ENCODE measurements around the gene SLC9A7.

Gene SLC9A7

DNA sequence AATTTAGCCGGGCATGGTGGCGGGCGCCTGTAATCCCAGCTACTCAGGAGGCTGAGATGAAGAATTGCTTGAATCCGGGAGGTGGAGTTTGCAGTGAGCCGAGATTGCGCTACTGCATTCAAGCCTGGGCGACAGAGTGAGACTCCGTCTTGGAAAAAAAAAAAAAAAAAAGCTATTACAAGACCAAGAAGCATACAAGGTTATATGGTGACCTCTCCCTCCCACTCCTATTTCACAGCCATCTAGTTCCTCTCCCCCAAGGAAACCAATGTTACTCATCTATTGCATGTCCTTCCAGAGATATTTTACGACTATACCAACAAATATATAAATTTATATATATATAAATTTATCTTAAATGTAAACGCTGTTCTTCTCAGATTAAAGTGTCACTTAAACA lies 3.2 kb downstream of the SLC9A7 start:
- Histone ChIP-seq H3K36me3 (ENCODE audit: control insufficient read depth in 4 of 4, insufficient read depth in 4 of 4, low read length in 3 of 4) (no peaks in the 10 kb centered on the region), H3K4me3 (ENCODE audit: control insufficient read depth in 1 of 7, extremely low read depth in 1 of 7, insufficient read depth in 4 of 7, low read depth in 2 of 7, low read length in 6 of 7) (no peak overlapping the region), H3K27me3 (replicated peaks in 2 of 5; ENCODE audit: control insufficient read depth in 4 of 5, insufficient read depth in 5 of 5, low read length in 4 of 5) (peaks cover 0 to 11% (median 0%) of the 10 kb centered on the region in 5 experiments), H3K4me1 (ENCODE audit: control extremely low read depth in 1 of 4, control insufficient read depth in 4 of 4, insufficient read depth in 4 of 4, low read length in 3 of 4) (peaks cover 13 to 57% (median 16%) of the 10 kb centered on the region in 4 experiments), H3K27ac (ENCODE audit: insufficient read depth in 1 of 2, low read depth in 1 of 2, low read length in 2 of 2, poor library complexity in 1 of 2, severe bottlenecking in 2 of 2) (no peak overlapping the region), H3K9me3 (ENCODE audit: control extremely low read depth in 1 of 5, control insufficient read depth in 4 of 5, insufficient read depth in 2 of 5, low read depth in 1 of 5, low read length in 4 of 5) (peaks cover 0 to 5% (median 0%) of the 10 kb centered on the region in 5 experiments)
- WGBS (ENCODE audit: insufficient coverage) = 95% methylated on average over 7 of the region's 10 CpGs
- ChIA-PET CTCF (interaction anchor here (1.4 kb wide), 1 partner anchor 29 kb away, joined by 3 read pairs; no protein-coding TSS in a partner anchor), POLR2A (no interaction called here)
- DNase-seq = no peak

DNA sequence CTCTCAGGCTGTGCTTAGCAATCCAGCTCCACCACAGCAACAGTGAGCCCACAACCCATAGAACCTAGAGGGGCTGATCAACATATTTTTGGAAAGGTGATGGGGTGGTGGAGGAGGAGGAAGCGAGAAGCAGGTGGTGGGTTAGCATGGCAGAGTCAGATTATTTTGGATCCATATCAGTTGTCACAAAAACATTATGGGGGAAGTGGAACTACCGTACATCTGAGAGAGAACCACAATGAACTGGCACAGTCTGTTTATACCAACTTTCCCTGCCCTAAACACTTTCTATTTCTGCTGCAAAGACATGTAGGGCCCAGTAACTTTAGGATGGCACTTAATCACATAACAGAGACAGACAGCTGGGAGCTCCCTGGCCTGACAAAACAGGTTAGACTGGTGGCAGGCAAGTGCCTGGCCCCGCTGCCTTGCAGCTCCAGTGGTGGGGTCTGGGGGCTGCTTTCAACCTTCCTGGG lies 4.3 kb downstream of the SLC9A7 start:
- H3K4me3 ChIP-seq (ENCODE audit: control insufficient read depth in 1 of 7, extremely low read depth in 1 of 7, insufficient read depth in 4 of 7, low read depth in 2 of 7, low read length in 6 of 7) = peak overlapping the region in 3 of 7 experiments; percentile 1 to 58 (median 30)
- peaks cover 10 to 55% (median 14%) of the 10 kb centered on the region in 4 experiments for H3K4me1 ChIP-seq (ENCODE audit: control extremely low read depth in 1 of 4, control insufficient read depth in 4 of 4, insufficient read depth in 4 of 4, low read length in 3 of 4)
- peaks cover 0 to 11% (median 0%) of the 10 kb centered on the region in 5 experiments for H3K27me3 ChIP-seq (replicated peaks in 2 of 5; ENCODE audit: control insufficient read depth in 4 of 5, insufficient read depth in 5 of 5, low read length in 4 of 5)
- peak overlapping the region; percentile 29 to 76 for H3K27ac ChIP-seq (ENCODE audit: insufficient read depth in 1 of 2, low read depth in 1 of 2, low read length in 2 of 2, poor library complexity in 1 of 2, severe bottlenecking in 2 of 2)
- ChIA-PET POLR2A (interaction anchor here (0.6 to 1.2 kb wide), 2 partner anchors 9 to 49 kb away, joined by 3 to 4 read pairs; no protein-coding TSS in a partner anchor), CTCF (interaction anchor here (1.2 to 1.4 kb wide), 2 partner anchors 30 to 68 kb away, joined by 3 read pairs; no protein-coding TSS in a partner anchor)
- H3K9me3 ChIP-seq (ENCODE audit: control extremely low read depth in 1 of 5, control insufficient read depth in 4 of 5, insufficient read depth in 2 of 5, low read depth in 1 of 5, low read length in 4 of 5) = peaks cover 0 to 5% (median 0%) of the 10 kb centered on the region in 5 experiments
- 27% methylated on average over 3 of the region's 3 CpGs for WGBS (ENCODE audit: insufficient coverage)
- no peaks in the 10 kb centered on the region for H3K36me3 ChIP-seq (ENCODE audit: control insufficient read depth in 4 of 4, insufficient read depth in 4 of 4, low read length in 3 of 4)
- DNase-seq = peak; percentile 24 to 91 (median 83)

DNA sequence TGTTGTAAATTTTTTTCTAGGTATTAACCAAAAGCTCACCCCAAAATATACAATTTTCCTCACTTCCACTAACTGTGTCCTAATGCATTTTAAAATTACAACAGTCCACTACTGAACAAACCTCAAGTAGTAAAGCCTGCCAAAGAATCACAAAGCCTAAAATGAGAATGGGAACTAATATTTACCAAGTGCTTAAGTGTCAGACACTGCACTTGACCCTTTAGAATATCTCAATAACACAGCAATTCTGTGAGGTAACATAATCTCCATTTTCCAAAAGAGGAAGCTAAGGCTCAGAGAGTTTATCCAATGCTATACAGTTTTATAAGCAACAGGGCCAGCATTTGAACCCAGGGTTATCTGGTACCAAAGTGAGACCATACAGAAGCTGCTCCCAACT lies 4.9 kb downstream of the SLC9A7 start:
- Histone ChIP-seq H3K27ac (ENCODE audit: insufficient read depth in 1 of 2, low read depth in 1 of 2, low read length in 2 of 2, poor library complexity in 1 of 2, severe bottlenecking in 2 of 2) (peak overlapping the region; percentile 29 to 76), H3K9me3 (ENCODE audit: control extremely low read depth in 1 of 5, control insufficient read depth in 4 of 5, insufficient read depth in 2 of 5, low read depth in 1 of 5, low read length in 4 of 5) (peaks cover 0 to 5% (median 0%) of the 10 kb centered on the region in 5 experiments), H3K4me1 (ENCODE audit: control extremely low read depth in 1 of 4, control insufficient read depth in 4 of 4, insufficient read depth in 4 of 4, low read length in 3 of 4) (peaks cover 9 to 56% (median 12%) of the 10 kb centered on the region in 4 experiments), H3K27me3 (replicated peaks in 2 of 5; ENCODE audit: control insufficient read depth in 4 of 5, insufficient read depth in 5 of 5, low read length in 4 of 5) (peaks cover 0 to 8% (median 0%) of the 10 kb centered on the region in 5 experiments), H3K4me3 (ENCODE audit: control insufficient read depth in 1 of 7, extremely low read depth in 1 of 7, insufficient read depth in 4 of 7, low read depth in 2 of 7, low read length in 6 of 7) (peak overlapping the region in 4 of 7 experiments; percentile 1 to 58 (median 20)), H3K36me3 (ENCODE audit: control insufficient read depth in 4 of 4, insufficient read depth in 4 of 4, low read length in 3 of 4) (no peaks in the 10 kb centered on the region)
- ChIA-PET POLR2A (interaction anchor here (1.2 kb wide), 1 partner anchor 48 kb away, joined by 3 read pairs; no protein-coding TSS in a partner anchor), CTCF (interaction anchor here (1.2 kb wide), 1 partner anchor 67 kb away, joined by 3 read pairs; no protein-coding TSS in a partner anchor)
- DNase-seq = no peak

DNA sequence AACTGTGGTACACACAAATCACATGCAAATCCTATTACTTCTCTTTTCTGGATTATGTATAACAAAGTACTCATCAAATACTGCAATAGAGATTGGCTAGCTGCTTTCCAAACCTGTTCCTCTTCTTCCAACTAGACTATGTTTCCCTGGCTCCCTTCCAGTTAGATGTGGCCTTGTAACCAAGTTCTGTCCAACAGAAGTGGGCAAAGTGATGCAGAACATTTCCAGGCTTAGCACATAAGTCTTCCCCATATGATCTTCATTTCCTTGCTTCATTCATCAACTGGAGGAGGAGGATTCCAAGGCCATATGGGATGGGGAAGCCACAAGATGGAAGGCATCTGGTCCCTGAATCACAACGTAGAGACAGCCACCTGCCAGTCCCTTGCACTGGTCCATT lies 8.0 kb downstream of the SLC9A7 start:
- no CpG with 5 or more reads among the region's 1 CpG for WGBS (ENCODE audit: insufficient coverage)
- peaks cover 4 to 47% (median 10%) of the 10 kb centered on the region in 4 experiments for H3K4me1 ChIP-seq (ENCODE audit: control extremely low read depth in 1 of 4, control insufficient read depth in 4 of 4, insufficient read depth in 4 of 4, low read length in 3 of 4)
- CTCF ChIA-PET = interaction anchor here (0.6 kb wide), 1 partner anchor 58 kb away, joined by 3 read pairs; no protein-coding TSS in a partner anchor

DNA sequence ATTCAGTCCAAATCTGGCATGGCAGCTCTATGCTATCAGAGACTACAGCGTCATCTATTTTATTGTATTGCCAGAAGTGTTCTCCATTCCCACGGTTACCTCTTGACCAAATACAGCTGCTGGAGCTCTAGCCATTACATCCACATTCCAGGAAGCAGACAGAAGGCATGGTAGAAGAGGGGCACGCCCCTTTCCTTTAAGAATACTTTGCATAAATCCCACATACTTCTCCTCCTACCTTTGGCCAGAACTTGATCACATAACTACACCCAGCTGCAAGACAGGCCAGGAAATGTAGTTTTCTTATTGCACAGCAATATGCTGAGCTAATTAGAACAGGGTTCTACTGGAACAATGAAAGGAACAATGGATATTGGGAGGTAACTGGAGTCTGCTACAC lies 14.9 kb downstream of the SLC9A7 start:
- H3K27ac ChIP-seq (ENCODE audit: insufficient read depth in 1 of 2, low read depth in 1 of 2, low read length in 2 of 2, poor library complexity in 1 of 2, severe bottlenecking in 2 of 2) = no peak overlapping the region
- peaks cover 0 to 7% (median 3%) of the 10 kb centered on the region in 5 experiments for H3K9me3 ChIP-seq (ENCODE audit: control extremely low read depth in 1 of 5, control insufficient read depth in 4 of 5, insufficient read depth in 2 of 5, low read depth in 1 of 5, low read length in 4 of 5)
- 80% methylated on average over 2 of the region's 3 CpGs for WGBS (ENCODE audit: insufficient coverage)
- POLR2A ChIA-PET = no interaction called here
- no peaks in the 10 kb centered on the region for H3K27me3 ChIP-seq (replicated peaks in 2 of 5; ENCODE audit: control insufficient read depth in 4 of 5, insufficient read depth in 5 of 5, low read length in 4 of 5)
- no peak for DNase-seq
- peaks cover 0 to 9% (median 2%) of the 10 kb centered on the region in 4 experiments for H3K4me1 ChIP-seq (ENCODE audit: control extremely low read depth in 1 of 4, control insufficient read depth in 4 of 4, insufficient read depth in 4 of 4, low read length in 3 of 4)
- CTCF ChIA-PET = interaction anchor here (0.9 kb wide), 1 partner anchor 44 kb away, joined by 3 read pairs; no protein-coding TSS in a partner anchor
- peaks cover 0 to 3% (median 1%) of the 10 kb centered on the region in 4 experiments for H3K36me3 ChIP-seq (ENCODE audit: control insufficient read depth in 4 of 4, insufficient read depth in 4 of 4, low read length in 3 of 4)
- H3K4me3 ChIP-seq (ENCODE audit: control insufficient read depth in 1 of 7, extremely low read depth in 1 of 7, insufficient read depth in 4 of 7, low read depth in 2 of 7, low read length in 6 of 7) = no peak overlapping the region

More for the DNA sequence above, 8.0 kb downstream of the SLC9A7 start:
- peak in 2 of 3 donors; percentile 42 to 43 for DNase-seq
- POLR2A ChIA-PET = no interaction called here
- no peak overlapping the region for H3K27ac ChIP-seq (ENCODE audit: insufficient read depth in 1 of 2, low read depth in 1 of 2, low read length in 2 of 2, poor library complexity in 1 of 2, severe bottlenecking in 2 of 2)
- H3K36me3 ChIP-seq (ENCODE audit: control insufficient read depth in 4 of 4, insufficient read depth in 4 of 4, low read length in 3 of 4) = no peaks in the 10 kb centered on the region
- no peaks in the 10 kb centered on the region for H3K9me3 ChIP-seq (ENCODE audit: control extremely low read depth in 1 of 5, control insufficient read depth in 4 of 5, insufficient read depth in 2 of 5, low read depth in 1 of 5, low read length in 4 of 5)
- H3K27me3 ChIP-seq (replicated peaks in 2 of 5; ENCODE audit: control insufficient read depth in 4 of 5, insufficient read depth in 5 of 5, low read length in 4 of 5) = no peaks in the 10 kb centered on the region
- no peak overlapping the region for H3K4me3 ChIP-seq (ENCODE audit: control insufficient read depth in 1 of 7, extremely low read depth in 1 of 7, insufficient read depth in 4 of 7, low read depth in 2 of 7, low read length in 6 of 7)

DNA sequence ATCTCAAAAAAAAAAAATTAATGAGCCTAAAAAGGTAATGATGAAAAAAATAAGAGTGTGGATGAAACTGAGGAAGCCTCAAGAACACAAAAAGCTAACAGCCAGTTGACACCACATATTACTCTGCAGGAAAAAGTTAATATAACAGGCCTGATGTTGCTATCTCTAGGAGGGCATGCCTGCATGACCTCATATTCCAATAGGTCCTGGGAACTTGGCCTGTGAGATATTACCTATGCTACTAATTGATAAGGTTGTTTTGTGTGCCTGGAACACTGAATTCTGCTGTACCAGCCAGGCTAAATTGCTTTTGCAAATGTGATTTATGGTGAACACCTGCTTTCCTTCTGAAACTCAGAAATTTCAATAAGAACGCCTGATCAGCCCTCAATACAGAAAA lies 15.9 kb downstream of the SLC9A7 start:
- Histone ChIP-seq H3K27ac (ENCODE audit: insufficient read depth in 1 of 2, low read depth in 1 of 2, low read length in 2 of 2, poor library complexity in 1 of 2, severe bottlenecking in 2 of 2) (no peak overlapping the region), H3K4me3 (ENCODE audit: control insufficient read depth in 1 of 7, extremely low read depth in 1 of 7, insufficient read depth in 4 of 7, low read depth in 2 of 7, low read length in 6 of 7) (no peak overlapping the region), H3K9me3 (ENCODE audit: control extremely low read depth in 1 of 5, control insufficient read depth in 4 of 5, insufficient read depth in 2 of 5, low read depth in 1 of 5, low read length in 4 of 5) (peaks cover 0 to 7% (median 4%) of the 10 kb centered on the region in 5 experiments), H3K36me3 (ENCODE audit: control insufficient read depth in 4 of 4, insufficient read depth in 4 of 4, low read length in 3 of 4) (peaks cover 0 to 7% (median 1%) of the 10 kb centered on the region in 4 experiments), H3K27me3 (replicated peaks in 2 of 5; ENCODE audit: control insufficient read depth in 4 of 5, insufficient read depth in 5 of 5, low read length in 4 of 5) (no peaks in the 10 kb centered on the region), H3K4me1 (ENCODE audit: control extremely low read depth in 1 of 4, control insufficient read depth in 4 of 4, insufficient read depth in 4 of 4, low read length in 3 of 4) (peaks cover 0 to 5% (median 2%) of the 10 kb centered on the region in 4 experiments)
- POLR2A ChIA-PET = interaction anchor here (0.6 kb wide), 1 partner anchor 287 kb away, joined by 3 read pairs; no protein-coding TSS in a partner anchor
- no peak for DNase-seq
- 50% methylated on average over 1 of the region's 1 CpG for WGBS (ENCODE audit: insufficient coverage)
- CTCF ChIA-PET = no interaction called here

DNA sequence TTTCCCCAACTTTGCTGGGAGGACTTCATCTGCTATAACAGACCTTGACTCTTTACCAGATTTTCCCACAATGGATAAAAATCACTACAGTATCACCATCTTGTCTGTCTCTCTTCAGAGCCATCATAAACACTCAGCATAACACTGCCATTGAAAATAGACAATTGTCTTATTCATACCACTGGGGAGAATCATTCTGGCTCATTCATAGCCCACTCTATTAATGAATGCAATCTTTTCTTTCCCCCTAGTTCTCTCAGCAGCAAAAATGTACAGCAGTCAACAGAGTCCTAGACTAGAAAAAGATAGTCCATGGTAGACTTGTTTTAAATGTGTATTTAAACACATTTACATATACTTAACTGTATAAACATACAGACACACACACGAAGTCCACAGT lies 19.2 kb downstream of the SLC9A7 start:
- no CpG with 5 or more reads among the region's 1 CpG for WGBS (ENCODE audit: insufficient coverage)
- Histone ChIP-seq H3K36me3 (ENCODE audit: control insufficient read depth in 4 of 4, insufficient read depth in 4 of 4, low read length in 3 of 4) (peaks cover 0 to 11% (median 1%) of the 10 kb centered on the region in 4 experiments), H3K27ac (ENCODE audit: insufficient read depth in 1 of 2, low read depth in 1 of 2, low read length in 2 of 2, poor library complexity in 1 of 2, severe bottlenecking in 2 of 2) (no peak overlapping the region), H3K9me3 (ENCODE audit: control extremely low read depth in 1 of 5, control insufficient read depth in 4 of 5, insufficient read depth in 2 of 5, low read depth in 1 of 5, low read length in 4 of 5) (peaks cover 5 to 16% (median 9%) of the 10 kb centered on the region in 5 experiments), H3K27me3 (replicated peaks in 2 of 5; ENCODE audit: control insufficient read depth in 4 of 5, insufficient read depth in 5 of 5, low read length in 4 of 5) (no peaks in the 10 kb centered on the region), H3K4me3 (ENCODE audit: control insufficient read depth in 1 of 7, extremely low read depth in 1 of 7, insufficient read depth in 4 of 7, low read depth in 2 of 7, low read length in 6 of 7) (no peak overlapping the region), H3K4me1 (ENCODE audit: control extremely low read depth in 1 of 4, control insufficient read depth in 4 of 4, insufficient read depth in 4 of 4, low read length in 3 of 4) (peaks cover 0 to under 1% (median 0%) of the 10 kb centered on the region in 4 experiments)
- no peak for DNase-seq
- ChIA-PET POLR2A (no interaction called here), CTCF (no interaction called here)
